ENCODE results near the gene CC2D2A. TPM values are rescaled to one million over a fixed set of nuclear protein-coding genes. Genes with fewer than 3 reads are reported as not detected.

Gene CC2D2A
- total and polyA plus RNA-seq, 2 donors = 3.3 to 3.5 TPM

DNA sequence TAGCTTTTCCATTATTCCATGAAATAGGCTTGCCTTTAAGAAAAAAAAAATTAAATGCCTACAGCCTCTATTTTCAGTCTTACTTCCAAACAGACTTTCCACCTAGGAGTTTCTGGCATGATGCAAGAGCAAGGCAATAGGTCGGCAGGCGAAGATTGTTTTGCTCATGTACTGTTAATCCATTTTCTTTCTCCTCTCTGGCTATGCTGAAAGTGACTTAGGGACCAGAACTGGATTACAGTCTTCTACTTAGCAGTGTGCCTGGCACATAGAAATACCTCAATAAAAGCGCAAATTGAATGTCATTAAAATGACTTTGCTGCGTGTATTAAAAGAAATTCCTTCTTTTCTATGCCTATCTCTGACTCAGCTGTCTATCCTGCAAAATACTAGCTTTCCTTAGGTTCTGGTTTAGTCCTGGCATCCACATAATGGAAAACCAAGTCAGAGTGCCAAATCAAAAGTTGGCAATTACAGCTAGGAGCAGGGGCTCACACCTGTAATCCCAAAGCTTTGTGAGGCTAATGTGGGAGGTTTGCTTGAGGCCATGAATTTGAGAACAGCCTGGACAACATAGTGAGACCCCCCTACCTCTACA, 51.9 kb downstream of the CC2D2A start:
- no peaks in the 10 kb centered on the region for H3K9me3 ChIP-seq (ENCODE audit: control insufficient read depth in 2 of 2, insufficient read depth in 1 of 2, low read length in 1 of 2)
- no peak overlapping the region for H3K4me3 ChIP-seq (ENCODE audit: low read length in 2 of 2)
- 99% methylated on average over 4 of the region's 4 CpGs for WGBS
- H3K27me3 ChIP-seq (ENCODE audit: control insufficient read depth in 2 of 2, insufficient read depth in 1 of 2, low read length in 1 of 2) = no peaks in the 10 kb centered on the region
- no peaks in the 10 kb centered on the region for H3K4me1 ChIP-seq (ENCODE audit: control insufficient read depth in 2 of 2, insufficient read depth in 2 of 2, low read length in 2 of 2)
- DNase-seq (ENCODE audit: low read depth in 6 of 9, low spot score in 9 of 9) = no peak
- no peak overlapping the region for H3K27ac ChIP-seq (ENCODE audit: low read depth in 1 of 2, low read length in 1 of 2)
- no peaks in the 10 kb centered on the region for H3K36me3 ChIP-seq (ENCODE audit: control insufficient read depth in 2 of 2, insufficient read depth in 2 of 2, low read length in 1 of 2)

GRCh38 chr4:15525080-15525479, 55.4 kb downstream of the CC2D2A start:
- WGBS = 93% methylated on average over 2 of the region's 2 CpGs
- DNase-seq (ENCODE audit: low read depth in 6 of 9, low spot score in 9 of 9) = no peak
- no peak overlapping the region for H3K4me3 ChIP-seq (ENCODE audit: low read length in 2 of 2)

GRCh38 chr4:15526924-15527592, 57.4 kb downstream of the CC2D2A start:
- Histone ChIP-seq H3K9me3 (ENCODE audit: control insufficient read depth in 2 of 2, insufficient read depth in 1 of 2, low read length in 1 of 2) (no peaks in the 10 kb centered on the region), H3K4me3 (ENCODE audit: low read length in 2 of 2) (no peak overlapping the region), H3K36me3 (ENCODE audit: control insufficient read depth in 2 of 2, insufficient read depth in 2 of 2, low read length in 1 of 2) (no peaks in the 10 kb centered on the region), H3K27ac (ENCODE audit: low read depth in 1 of 2, low read length in 1 of 2) (no peak overlapping the region), H3K4me1 (ENCODE audit: control insufficient read depth in 2 of 2, insufficient read depth in 2 of 2, low read length in 2 of 2) (no peaks in the 10 kb centered on the region), H3K27me3 (ENCODE audit: control insufficient read depth in 2 of 2, insufficient read depth in 1 of 2, low read length in 1 of 2) (no peaks in the 10 kb centered on the region)
- no peak for DNase-seq (ENCODE audit: low read depth in 6 of 9, low spot score in 9 of 9)
- 95% methylated on average over 4 of the region's 4 CpGs for WGBS

More at GRCh38 chr4:15525080-15525479, 55.4 kb downstream of the CC2D2A start:
- Histone ChIP-seq H3K27ac (ENCODE audit: low read depth in 1 of 2, low read length in 1 of 2) (no peak overlapping the region), H3K9me3 (ENCODE audit: control insufficient read depth in 2 of 2, insufficient read depth in 1 of 2, low read length in 1 of 2) (no peaks in the 10 kb centered on the region), H3K27me3 (ENCODE audit: control insufficient read depth in 2 of 2, insufficient read depth in 1 of 2, low read length in 1 of 2) (no peaks in the 10 kb centered on the region), H3K4me1 (ENCODE audit: control insufficient read depth in 2 of 2, insufficient read depth in 2 of 2, low read length in 2 of 2) (no peaks in the 10 kb centered on the region), H3K36me3 (ENCODE audit: control insufficient read depth in 2 of 2, insufficient read depth in 2 of 2, low read length in 1 of 2) (no peaks in the 10 kb centered on the region)

GRCh38 chr4:15531792-15532191, 62.1 kb downstream of the CC2D2A start:
- no peaks in the 10 kb centered on the region for H3K9me3 ChIP-seq (ENCODE audit: control insufficient read depth in 2 of 2, insufficient read depth in 1 of 2, low read length in 1 of 2)
- H3K4me3 ChIP-seq (ENCODE audit: low read length in 2 of 2) = no peak overlapping the region
- H3K4me1 ChIP-seq (ENCODE audit: control insufficient read depth in 2 of 2, insufficient read depth in 2 of 2, low read length in 2 of 2) = no peaks in the 10 kb centered on the region
- H3K36me3 ChIP-seq (ENCODE audit: control insufficient read depth in 2 of 2, insufficient read depth in 2 of 2, low read length in 1 of 2) = no peaks in the 10 kb centered on the region
- H3K27me3 ChIP-seq (ENCODE audit: control insufficient read depth in 2 of 2, insufficient read depth in 1 of 2, low read length in 1 of 2) = no peaks in the 10 kb centered on the region
- DNase-seq (ENCODE audit: low read depth in 6 of 9, low spot score in 9 of 9) = no peak
- no peak overlapping the region for H3K27ac ChIP-seq (ENCODE audit: low read depth in 1 of 2, low read length in 1 of 2)
- 97% methylated on average over 3 of the region's 3 CpGs for WGBS

DNA sequence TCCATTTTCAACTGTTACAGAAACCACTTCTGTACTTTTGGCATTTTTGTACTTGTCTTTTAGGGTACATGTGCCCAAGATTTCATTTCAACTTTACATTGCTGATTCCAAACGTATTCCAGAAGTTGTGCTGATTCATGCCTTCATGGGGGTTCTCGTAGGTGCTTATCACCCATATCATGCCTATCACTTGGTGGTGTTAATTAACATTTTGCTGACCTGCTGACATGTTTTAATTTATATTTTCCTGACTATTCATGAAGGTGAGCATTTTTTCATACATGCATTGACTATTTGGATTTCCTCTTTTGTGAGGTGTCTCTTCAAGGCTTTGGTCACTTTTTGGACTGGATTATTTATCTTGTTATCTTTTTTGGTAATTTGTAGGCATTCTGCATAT, 64.1 kb downstream of the CC2D2A start:
- Histone ChIP-seq H3K4me3 (ENCODE audit: low read length in 2 of 2) (no peak overlapping the region), H3K27me3 (ENCODE audit: control insufficient read depth in 2 of 2, insufficient read depth in 1 of 2, low read length in 1 of 2) (no peaks in the 10 kb centered on the region), H3K27ac (ENCODE audit: low read depth in 1 of 2, low read length in 1 of 2) (no peak overlapping the region), H3K4me1 (ENCODE audit: control insufficient read depth in 2 of 2, insufficient read depth in 2 of 2, low read length in 2 of 2) (no peaks in the 10 kb centered on the region), H3K36me3 (ENCODE audit: control insufficient read depth in 2 of 2, insufficient read depth in 2 of 2, low read length in 1 of 2) (peaks cover 0 to 6% of the 10 kb centered on the region in 2 donors), H3K9me3 (ENCODE audit: control insufficient read depth in 2 of 2, insufficient read depth in 1 of 2, low read length in 1 of 2) (no peaks in the 10 kb centered on the region)
- no peak for DNase-seq (ENCODE audit: low read depth in 6 of 9, low spot score in 9 of 9)
- WGBS = 98% methylated on average over 2 of the region's 2 CpGs

- Histone ChIP-seq H3K27ac (ENCODE audit: low read depth in 1 of 2, low read length in 1 of 2) (no peak overlapping the region), H3K4me1 (ENCODE audit: control insufficient read depth in 2 of 2, insufficient read depth in 2 of 2, low read length in 2 of 2) (no peaks in the 10 kb centered on the region), H3K9me3 (ENCODE audit: control insufficient read depth in 2 of 2, insufficient read depth in 1 of 2, low read length in 1 of 2) (no peaks in the 10 kb centered on the region), H3K4me3 (ENCODE audit: low read length in 2 of 2) (no peak overlapping the region), H3K27me3 (ENCODE audit: control insufficient read depth in 2 of 2, insufficient read depth in 1 of 2, low read length in 1 of 2) (no peaks in the 10 kb centered on the region), H3K36me3 (ENCODE audit: control insufficient read depth in 2 of 2, insufficient read depth in 2 of 2, low read length in 1 of 2) (peaks cover 0 to 6% of the 10 kb centered on the region in 2 donors)
- 98% methylated on average over 6 of the region's 6 CpGs for WGBS
- DNase-seq (ENCODE audit: low read depth in 6 of 9, low spot score in 9 of 9) = no peak
Observed at GRCh38 chr4:15535599-15535998, 65.9 kb downstream of the CC2D2A start.

DNA sequence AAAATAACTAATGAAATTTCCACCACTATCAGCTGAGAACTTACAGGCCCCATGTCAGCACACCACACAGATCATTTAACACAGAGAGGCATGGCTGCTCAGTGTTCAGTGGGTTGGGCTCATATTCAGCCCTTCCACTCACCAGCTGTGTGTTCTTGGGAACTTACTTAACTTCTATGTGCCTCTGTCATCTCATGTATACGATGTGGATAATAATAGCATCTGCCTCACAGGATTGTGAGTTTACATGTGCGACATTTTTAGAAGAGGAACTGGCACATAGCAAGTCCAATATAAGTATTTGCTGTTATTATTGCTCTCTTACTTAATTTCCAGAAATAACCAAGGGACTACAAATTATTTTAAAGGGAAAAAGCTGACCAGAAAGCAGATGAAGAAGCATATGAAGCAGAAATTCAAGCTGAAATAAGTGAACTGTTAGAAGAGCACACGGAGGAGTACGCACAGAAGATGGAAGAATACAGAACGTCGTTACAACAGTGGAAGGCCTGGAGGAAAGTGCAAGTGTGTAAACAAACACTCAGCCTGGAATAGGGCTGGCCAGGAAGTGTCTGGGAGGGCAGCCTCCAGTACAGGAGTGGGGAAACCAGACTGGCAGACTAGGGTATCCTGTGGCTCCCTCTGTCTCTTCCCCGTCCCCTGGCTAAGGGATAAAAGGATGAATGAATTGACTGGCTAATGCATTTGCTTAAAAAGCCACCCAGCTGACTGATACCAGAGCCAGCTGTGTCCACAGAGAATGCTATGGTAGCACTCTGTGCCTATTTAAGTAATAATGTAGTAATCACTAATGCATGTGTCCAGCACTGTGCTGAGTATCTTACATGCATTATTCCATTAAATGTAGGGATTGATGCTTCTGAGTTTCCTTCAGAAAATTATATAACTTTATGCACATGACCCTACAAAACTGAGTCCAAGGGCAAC, 67.1 kb downstream of the CC2D2A start:
- no peak overlapping the region for H3K4me3 ChIP-seq (ENCODE audit: low read length in 2 of 2)
- no peaks in the 10 kb centered on the region for H3K9me3 ChIP-seq (ENCODE audit: control insufficient read depth in 2 of 2, insufficient read depth in 1 of 2, low read length in 1 of 2)
- H3K27ac ChIP-seq (ENCODE audit: low read depth in 1 of 2, low read length in 1 of 2) = no peak overlapping the region
- no peaks in the 10 kb centered on the region for H3K4me1 ChIP-seq (ENCODE audit: control insufficient read depth in 2 of 2, insufficient read depth in 2 of 2, low read length in 2 of 2)
- WGBS = 93% methylated on average over 7 of the region's 7 CpGs
- peaks cover 0 to 6% of the 10 kb centered on the region in 2 donors for H3K36me3 ChIP-seq (ENCODE audit: control insufficient read depth in 2 of 2, insufficient read depth in 2 of 2, low read length in 1 of 2)
- H3K27me3 ChIP-seq (ENCODE audit: control insufficient read depth in 2 of 2, insufficient read depth in 1 of 2, low read length in 1 of 2) = no peaks in the 10 kb centered on the region
- no peak for DNase-seq (ENCODE audit: low read depth in 6 of 9, low spot score in 9 of 9)

GRCh38 chr4:15541941-15542340, 72.3 kb downstream of the CC2D2A start:
- Histone ChIP-seq H3K36me3 (ENCODE audit: control insufficient read depth in 2 of 2, insufficient read depth in 2 of 2, low read length in 1 of 2) (peaks cover 0 to 6% of the 10 kb centered on the region in 2 donors), H3K4me3 (ENCODE audit: low read length in 2 of 2) (no peak overlapping the region), H3K27me3 (ENCODE audit: control insufficient read depth in 2 of 2, insufficient read depth in 1 of 2, low read length in 1 of 2) (no peaks in the 10 kb centered on the region), H3K27ac (ENCODE audit: low read depth in 1 of 2, low read length in 1 of 2) (no peak overlapping the region), H3K9me3 (ENCODE audit: control insufficient read depth in 2 of 2, insufficient read depth in 1 of 2, low read length in 1 of 2) (no peaks in the 10 kb centered on the region), H3K4me1 (ENCODE audit: control insufficient read depth in 2 of 2, insufficient read depth in 2 of 2, low read length in 2 of 2) (peaks cover 5 to 19% of the 10 kb centered on the region in 2 donors)
- no peak for DNase-seq (ENCODE audit: low read depth in 6 of 9, low spot score in 9 of 9)
- 99% methylated on average over 5 of the region's 5 CpGs for WGBS

DNA sequence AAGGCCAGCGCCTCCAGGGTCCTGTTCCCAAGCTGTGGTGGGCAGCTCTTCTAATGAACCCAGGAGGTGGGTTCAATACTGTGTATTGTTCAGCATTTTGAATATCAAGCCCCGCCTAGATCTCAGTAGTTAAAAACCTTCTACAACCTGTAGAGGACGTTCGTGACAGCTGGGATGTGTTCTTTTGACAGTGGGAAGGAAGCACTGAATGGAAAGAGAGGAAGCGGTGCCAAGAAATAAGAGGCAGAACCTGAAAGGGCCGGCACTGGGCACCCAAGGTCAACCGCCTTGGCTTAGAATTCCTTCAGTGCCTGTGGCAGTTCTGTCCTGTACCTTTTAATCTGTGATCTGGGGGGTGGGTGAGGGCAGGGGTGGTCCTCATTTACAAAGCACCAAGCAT, 73.1 kb downstream of the CC2D2A start:
- DNase-seq (ENCODE audit: low read depth in 6 of 9, low spot score in 9 of 9) = no peak
- H3K36me3 ChIP-seq (ENCODE audit: control insufficient read depth in 2 of 2, insufficient read depth in 2 of 2, low read length in 1 of 2) = peaks cover 0 to 6% of the 10 kb centered on the region in 2 donors
- 96% methylated on average over 7 of the region's 7 CpGs for WGBS
- H3K27me3 ChIP-seq (ENCODE audit: control insufficient read depth in 2 of 2, insufficient read depth in 1 of 2, low read length in 1 of 2) = no peaks in the 10 kb centered on the region
- H3K27ac ChIP-seq (ENCODE audit: low read depth in 1 of 2, low read length in 1 of 2) = no peak overlapping the region
- no peak overlapping the region for H3K4me3 ChIP-seq (ENCODE audit: low read length in 2 of 2)
- peaks cover 10 to 24% of the 10 kb centered on the region in 2 donors for H3K4me1 ChIP-seq (ENCODE audit: control insufficient read depth in 2 of 2, insufficient read depth in 2 of 2, low read length in 2 of 2)
- H3K9me3 ChIP-seq (ENCODE audit: control insufficient read depth in 2 of 2, insufficient read depth in 1 of 2, low read length in 1 of 2) = no peaks in the 10 kb centered on the region
